Measurements from ENCODE around the gene FBXW11.

Gene FBXW11

DNA sequence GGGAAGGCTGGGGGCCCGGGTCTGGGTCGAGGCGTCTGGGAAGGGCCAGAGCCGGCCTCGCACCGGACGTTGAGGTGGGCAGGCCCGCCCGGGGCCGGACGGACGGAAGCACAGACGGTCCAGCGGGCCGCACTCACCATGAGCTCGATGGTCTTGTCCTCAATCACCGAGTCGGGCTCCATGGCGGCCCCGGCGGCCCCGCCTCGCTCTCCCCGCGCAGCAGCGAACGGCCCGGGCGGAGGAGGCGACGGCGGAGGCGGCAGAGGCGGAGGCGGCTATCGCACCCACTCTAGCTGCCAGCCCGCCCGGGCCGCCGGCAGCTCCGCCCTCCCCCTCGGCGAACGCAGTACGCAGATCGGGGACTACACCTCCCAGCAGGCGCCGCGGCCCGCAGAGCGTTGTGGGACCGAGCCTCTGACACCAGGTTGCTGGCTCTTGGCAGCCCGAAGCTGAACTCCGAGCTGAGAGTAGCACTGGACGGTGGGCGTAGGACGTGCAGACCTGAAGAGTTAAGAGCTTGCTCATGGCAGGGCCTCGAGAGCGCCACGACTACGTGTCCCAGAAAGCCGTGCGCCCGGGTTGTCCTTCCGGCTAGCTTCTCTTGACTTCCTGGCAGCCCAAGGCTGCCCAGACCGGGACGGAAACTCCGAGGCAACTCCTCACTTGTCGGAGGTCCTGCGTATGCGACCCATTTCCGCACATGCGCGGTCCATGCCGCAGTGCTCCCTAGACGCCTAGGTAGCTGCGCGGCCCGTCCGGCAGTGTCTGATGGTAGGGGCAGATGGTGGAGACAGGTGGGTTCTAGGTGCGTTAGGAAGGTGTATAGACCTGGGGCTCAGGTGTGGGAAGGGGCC is at the start of gene FBXW11:
FBXW11 (minus strand) TSS at position 318 of the 854 bp plus-strand sequence; CDS start at position 182, 136 bp downstream.
- Histone ChIP-seq H3K4me1 (ENCODE audit: insufficient read depth, poor library complexity, severe bottlenecking) (peaks cover 39% of the 10 kb centered on the region), H3K27ac (ENCODE audit: poor library complexity, severe bottlenecking) (peak within 1 kb of the TSS; percentile 74), H3K36me3 (ENCODE audit: low read depth) (no peaks in the 10 kb centered on the region; the same call in 1 of the 2 replicates), H3K9me3 (ENCODE audit: severe bottlenecking) (no peaks in the 10 kb centered on the region), H3K4me3 (ENCODE audit: severe bottlenecking) (peak within 1 kb of the TSS; percentile 93), H3K27me3 (ENCODE audit: insufficient read depth, poor library complexity, severe bottlenecking) (no peaks in the 10 kb centered on the region)
- TF ChIP-seq, protein P1, sequence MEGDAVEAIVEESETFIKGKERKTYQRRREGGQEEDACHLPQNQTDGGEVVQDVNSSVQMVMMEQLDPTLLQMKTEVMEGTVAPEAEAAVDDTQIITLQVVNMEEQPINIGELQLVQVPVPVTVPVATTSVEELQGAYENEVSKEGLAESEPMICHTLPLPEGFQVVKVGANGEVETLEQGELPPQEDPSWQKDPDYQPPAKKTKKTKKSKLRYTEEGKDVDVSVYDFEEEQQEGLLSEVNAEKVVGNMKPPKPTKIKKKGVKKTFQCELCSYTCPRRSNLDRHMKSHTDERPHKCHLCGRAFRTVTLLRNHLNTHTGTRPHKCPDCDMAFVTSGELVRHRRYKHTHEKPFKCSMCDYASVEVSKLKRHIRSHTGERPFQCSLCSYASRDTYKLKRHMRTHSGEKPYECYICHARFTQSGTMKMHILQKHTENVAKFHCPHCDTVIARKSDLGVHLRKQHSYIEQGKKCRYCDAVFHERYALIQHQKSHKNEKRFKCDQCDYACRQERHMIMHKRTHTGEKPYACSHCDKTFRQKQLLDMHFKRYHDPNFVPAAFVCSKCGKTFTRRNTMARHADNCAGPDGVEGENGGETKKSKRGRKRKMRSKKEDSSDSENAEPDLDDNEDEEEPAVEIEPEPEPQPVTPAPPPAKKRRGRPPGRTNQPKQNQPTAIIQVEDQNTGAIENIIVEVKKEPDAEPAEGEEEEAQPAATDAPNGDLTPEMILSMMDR (IDR thresholded peaks at IDR 0.05; ENCODE audit: poor library complexity, severe bottlenecking) = no peak
- peak; percentile 84 for ATAC-seq (ENCODE audit: low read depth)
- DNase-seq (ENCODE audit: low spot score) = peak; percentile 99

DNA sequence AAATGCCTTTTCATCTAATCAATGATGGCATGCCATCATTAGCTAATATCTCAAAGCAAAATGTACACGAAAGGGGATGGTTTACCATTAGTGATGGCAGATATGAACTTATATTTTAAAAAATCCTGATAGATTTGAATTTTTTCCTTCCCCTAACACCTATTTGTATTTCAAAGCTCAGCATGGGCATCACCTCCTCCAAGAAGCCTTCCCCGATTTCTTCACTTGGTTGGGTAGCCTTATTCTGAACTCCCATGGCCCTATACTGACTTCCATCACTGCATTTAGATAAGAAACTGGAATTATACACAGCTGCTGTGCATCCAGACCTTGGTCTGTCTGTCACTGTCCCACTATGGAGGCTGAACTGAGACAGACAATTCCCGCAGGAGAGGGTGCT is 49.6 kb upstream of the FBXW11 start:
- DNase-seq (ENCODE audit: low spot score) (no peak), ATAC-seq (ENCODE audit: low read depth) (no peak)
- no peak overlapping the region for H3K27ac ChIP-seq (ENCODE audit: poor library complexity, severe bottlenecking)
- no peak overlapping the region for H3K4me3 ChIP-seq (ENCODE audit: severe bottlenecking)
- no peaks in the 10 kb centered on the region for H3K27me3 ChIP-seq (ENCODE audit: insufficient read depth, poor library complexity, severe bottlenecking)
- no peaks in the 10 kb centered on the region for H3K9me3 ChIP-seq (ENCODE audit: severe bottlenecking)
- H3K4me1 ChIP-seq (ENCODE audit: insufficient read depth, poor library complexity, severe bottlenecking) = no peaks in the 10 kb centered on the region
- peaks cover 53% of the 10 kb centered on the region for H3K36me3 ChIP-seq (ENCODE audit: low read depth)
- TF ChIP-seq, protein P1 (IDR thresholded peaks at IDR 0.05; ENCODE audit: poor library complexity, severe bottlenecking) = no peak

DNA sequence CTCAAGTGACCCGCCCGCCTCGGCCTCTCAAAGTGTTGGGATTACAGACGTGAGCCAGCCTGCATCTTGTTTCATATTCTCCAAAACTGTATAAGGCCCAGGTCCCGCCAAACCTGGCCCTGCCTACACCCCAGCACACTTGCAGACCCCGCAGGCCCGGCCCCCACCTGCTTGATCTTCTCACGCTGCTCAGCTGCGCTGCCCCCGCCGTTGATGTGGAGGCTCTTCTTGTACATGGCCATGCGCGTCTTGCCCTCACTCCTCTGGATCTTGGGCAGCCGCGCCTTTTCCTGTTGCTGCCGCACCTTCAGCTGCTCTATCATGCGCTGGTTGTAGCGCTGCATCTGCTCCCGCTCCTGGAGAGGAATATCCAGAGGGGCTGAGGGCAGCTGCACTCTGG is 49.0 kb upstream of the FBXW11 start:
- no peak for DNase-seq (ENCODE audit: low spot score)
- no peaks in the 10 kb centered on the region for H3K4me1 ChIP-seq (ENCODE audit: insufficient read depth, poor library complexity, severe bottlenecking)
- no peaks in the 10 kb centered on the region for H3K27me3 ChIP-seq (ENCODE audit: insufficient read depth, poor library complexity, severe bottlenecking)
- no peak overlapping the region for H3K4me3 ChIP-seq (ENCODE audit: severe bottlenecking)
- no peak for ATAC-seq (ENCODE audit: low read depth)
- H3K27ac ChIP-seq (ENCODE audit: poor library complexity, severe bottlenecking) = no peak overlapping the region
- TF ChIP-seq, protein P1 (IDR thresholded peaks at IDR 0.05; ENCODE audit: poor library complexity, severe bottlenecking) = no peak
- peaks cover 52% of the 10 kb centered on the region for H3K36me3 ChIP-seq (ENCODE audit: low read depth)
- H3K9me3 ChIP-seq (ENCODE audit: severe bottlenecking) = no peaks in the 10 kb centered on the region

- Histone ChIP-seq H3K36me3 (ENCODE audit: low read depth) (peaks cover 52% of the 10 kb centered on the region), H3K27me3 (ENCODE audit: insufficient read depth, poor library complexity, severe bottlenecking) (no peaks in the 10 kb centered on the region), H3K4me1 (ENCODE audit: insufficient read depth, poor library complexity, severe bottlenecking) (no peaks in the 10 kb centered on the region), H3K27ac (ENCODE audit: poor library complexity, severe bottlenecking) (no peak overlapping the region), H3K4me3 (ENCODE audit: severe bottlenecking) (no peak overlapping the region), H3K9me3 (ENCODE audit: severe bottlenecking) (no peaks in the 10 kb centered on the region)
- TF ChIP-seq, protein P1 (IDR thresholded peaks at IDR 0.05; ENCODE audit: poor library complexity, severe bottlenecking) = no peak
- ATAC-seq (ENCODE audit: low read depth) (no peak), DNase-seq (ENCODE audit: low spot score) (no peak)
Observed at GRCh38 chr5:172054611-172055153, 48.2 kb upstream of the FBXW11 start.

All from RWPE2 (cell line).